HepG2 (cell line): Measurements from ENCODE around the gene CFAP100. TPM values are rescaled to one million over a fixed set of nuclear protein-coding genes. Genes with fewer than 3 reads are reported as not detected.
A peak's percentile ranks its signal among the peaks of the same experiment; 100 is the strongest.

Experiments
- EHMT2 ChIP-seq: fragments of 200-600 bp; sonication (generic); IDR thresholded peaks from 2 replicates; pipeline ENCODE4 v1.7.0; 2017; ENCODE audit warnings: antibody characterized with exemption, low read depth, low read length, borderline replicate concordance
- ELF4 ChIP-seq: sonication (generic); formaldehyde crosslinking; IDR thresholded peaks from 2 replicates; pipeline ENCODE4 v1.5.0; 2020; ENCODE audit warnings: missing genetic modification reagents, mild to moderate bottlenecking, moderate library complexity, borderline replicate concordance
- EP300 ChIP-seq, 3 experiments: sonication (generic) in 1 of 3; formaldehyde crosslinking in 1 of 3; IDR thresholded peaks; 2 replicates each; pipeline versions ENCODE4 v1.5.1 to v1.6.1; 2011 to 2020; ENCODE audit warnings: low read depth in 2 of 3, low read length in 2 of 3, borderline replicate concordance in 1 of 3, improper control_type of control experiment in 1 of 3, mild to moderate bottlenecking in 1 of 3, missing genetic modification reagents in 1 of 3, moderate library complexity in 1 of 3
- FLYWCH1 ChIP-seq: sonication (generic); formaldehyde crosslinking; IDR thresholded peaks from 2 replicates; pipeline ENCODE4 v1.8.1; 2023; ENCODE audit warnings: mild to moderate bottlenecking, missing genetic modification reagents
- KDM3A ChIP-seq: IDR thresholded peaks from 2 replicates; pipeline ENCODE4 v1.6.1; 2018; ENCODE audit warnings: low read depth, missing compliant biosample characterization
- NFKBIZ ChIP-seq: IDR thresholded peaks from 2 replicates; pipeline ENCODE4 v1.6.1; 2018; ENCODE audit warnings: missing genetic modification reagents, missing compliant biosample characterization
- NFYB ChIP-seq: sonication (generic); formaldehyde crosslinking; IDR thresholded peaks from 2 replicates; pipeline ENCODE4 v1.4.0; 2020; ENCODE audit warnings: missing genetic modification reagents
- PHF21A ChIP-seq: sonication (generic); formaldehyde crosslinking; IDR thresholded peaks from 2 replicates; pipeline ENCODE4 v1.5.0; 2020; ENCODE audit warnings: mild to moderate bottlenecking, missing genetic modification reagents
- RERE ChIP-seq: IDR thresholded peaks from 2 replicates; pipeline ENCODE4 v1.6.1; 2016; ENCODE audit warnings: low read depth, missing genetic modification reagents, missing compliant biosample characterization
- ZNF569 ChIP-seq: sonication (generic); formaldehyde crosslinking; IDR thresholded peaks from 2 replicates; pipeline ENCODE4 v1.5.0; 2020; ENCODE audit warnings: mild to moderate bottlenecking, missing genetic modification reagents, moderate library complexity, borderline replicate concordance
- ZNF629 ChIP-seq: sonication (generic); formaldehyde crosslinking; conservative IDR thresholded peaks from 2 replicates; pipeline ENCODE4 v1.5.0; 2020; ENCODE audit warnings: missing genetic modification reagents
- polyA plus RNA-seq, 8 experiments: library from polyadenylated mRNA; depleted of rRNA in 3 of 8; stranded (reverse) in 7 of 8; unstranded in 1 of 8; fragments of >200 nt; fragmentation: Illumina TruSeq in 4 of 8; extraction: Trizol in 4 of 8; gene quantifications; 2 replicates each; pipeline versions ENCODE4 v1.2.1 to v1.2.3, GENCODE V29; 2011 to 2016; ENCODE audit warnings: low read depth in 4 of 8, missing spikeins in 1 of 8, mixed read lengths in 1 of 8; ENCODE audit not compliant: insufficient read depth in 1 of 8
- total RNA-seq, 5 experiments: library from RNA; depleted of rRNA; stranded (reverse); fragments of >200 nt; fragmentation: Illumina TruSeq; extraction: Trizol; gene quantifications; 2 replicates each; pipeline ENCODE4 v1.2.3, GENCODE V29; 2016; ENCODE audit warnings: low read depth in 1 of 5
- TF ChIP-seq, protein P1 (sequence below): sonication (generic); formaldehyde crosslinking; IDR thresholded peaks from 2 replicates; pipeline ENCODE4 v1.5.0; 2020; ENCODE audit warnings: mild to moderate bottlenecking, low read depth, missing genetic modification reagents, borderline replicate concordance
- TF ChIP-seq, protein P2 (sequence below), 2 experiments: sonication (generic) in 1 of 2; formaldehyde crosslinking in 1 of 2; IDR thresholded peaks; 2 replicates each; pipeline versions ENCODE4 v1.4.0 to v1.6.1; 2016 to 2020; ENCODE audit warnings: borderline replicate concordance in 1 of 2, low read depth in 1 of 2, mild to moderate bottlenecking in 1 of 2, missing genetic modification reagents in 1 of 2
- TF ChIP-seq, protein P3 (sequence below): sonication (generic); formaldehyde crosslinking; IDR thresholded peaks from 2 replicates; pipeline ENCODE4 v1.4.0; 2020; ENCODE audit warnings: low read depth, mild to moderate bottlenecking, missing genetic modification reagents

The CFAP100 gene
- total and polyA plus RNA-seq, 2 of the 13 experiments (the other 11 are each of a cell fraction or from before 2014, with no cell fraction given): 0.32 TPM; not detected in 1

- TF ChIP-seq EP300 (IDR thresholded peaks at IDR 0.05; ENCODE audit: low read depth in 2 of 2, low read length in 2 of 2) (peak; percentile 37 to 55; a peak in 2 of 4 replicates), EP300 (CRISPR knock-in tag; IDR thresholded peaks at IDR 0.05; ENCODE audit: borderline replicate concordance) (no peak; the same call in 1 of the 2 replicates), PHF21A (CRISPR knock-in tag) (peak; percentile 69; the same call in 1 of the 2 replicates), NFYB (CRISPR knock-in tag) (peak; percentile 87), ZNF629 (CRISPR knock-in tag) (no peak), ELF4 (CRISPR knock-in tag) (peak; percentile 59; the same call in 1 of the 2 replicates), EHMT2 (no peak), ZNF569 (CRISPR knock-in tag) (no peak), FLYWCH1 (no peak), NFKBIZ (CRISPR knock-in tag) (no peak; the same call in 1 of the 2 replicates), RERE (no peak), KDM3A (no peak)
- TF ChIP-seq, protein P1, sequence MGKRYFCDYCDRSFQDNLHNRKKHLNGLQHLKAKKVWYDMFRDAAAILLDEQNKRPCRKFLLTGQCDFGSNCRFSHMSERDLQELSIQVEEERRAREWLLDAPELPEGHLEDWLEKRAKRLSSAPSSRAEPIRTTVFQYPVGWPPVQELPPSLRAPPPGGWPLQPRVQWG (CRISPR knock-in tag): no peak
- TF ChIP-seq, protein P2, sequence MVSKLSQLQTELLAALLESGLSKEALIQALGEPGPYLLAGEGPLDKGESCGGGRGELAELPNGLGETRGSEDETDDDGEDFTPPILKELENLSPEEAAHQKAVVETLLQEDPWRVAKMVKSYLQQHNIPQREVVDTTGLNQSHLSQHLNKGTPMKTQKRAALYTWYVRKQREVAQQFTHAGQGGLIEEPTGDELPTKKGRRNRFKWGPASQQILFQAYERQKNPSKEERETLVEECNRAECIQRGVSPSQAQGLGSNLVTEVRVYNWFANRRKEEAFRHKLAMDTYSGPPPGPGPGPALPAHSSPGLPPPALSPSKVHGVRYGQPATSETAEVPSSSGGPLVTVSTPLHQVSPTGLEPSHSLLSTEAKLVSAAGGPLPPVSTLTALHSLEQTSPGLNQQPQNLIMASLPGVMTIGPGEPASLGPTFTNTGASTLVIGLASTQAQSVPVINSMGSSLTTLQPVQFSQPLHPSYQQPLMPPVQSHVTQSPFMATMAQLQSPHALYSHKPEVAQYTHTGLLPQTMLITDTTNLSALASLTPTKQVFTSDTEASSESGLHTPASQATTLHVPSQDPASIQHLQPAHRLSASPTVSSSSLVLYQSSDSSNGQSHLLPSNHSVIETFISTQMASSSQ (IDR thresholded peaks at IDR 0.05; ENCODE audit: low read depth): no peak
- TF ChIP-seq, protein P2 (CRISPR knock-in tag; IDR thresholded peaks at IDR 0.05; ENCODE audit: borderline replicate concordance): no peak
- TF ChIP-seq, protein P3, sequence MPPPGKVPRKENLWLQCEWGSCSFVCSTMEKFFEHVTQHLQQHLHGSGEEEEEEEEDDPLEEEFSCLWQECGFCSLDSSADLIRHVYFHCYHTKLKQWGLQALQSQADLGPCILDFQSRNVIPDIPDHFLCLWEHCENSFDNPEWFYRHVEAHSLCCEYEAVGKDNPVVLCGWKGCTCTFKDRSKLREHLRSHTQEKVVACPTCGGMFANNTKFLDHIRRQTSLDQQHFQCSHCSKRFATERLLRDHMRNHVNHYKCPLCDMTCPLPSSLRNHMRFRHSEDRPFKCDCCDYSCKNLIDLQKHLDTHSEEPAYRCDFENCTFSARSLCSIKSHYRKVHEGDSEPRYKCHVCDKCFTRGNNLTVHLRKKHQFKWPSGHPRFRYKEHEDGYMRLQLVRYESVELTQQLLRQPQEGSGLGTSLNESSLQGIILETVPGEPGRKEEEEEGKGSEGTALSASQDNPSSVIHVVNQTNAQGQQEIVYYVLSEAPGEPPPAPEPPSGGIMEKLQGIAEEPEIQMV (CRISPR knock-in tag): no peak
Observed at GRCh38 chr3:126472277-126473006, 77.7 kb downstream of the CFAP100 start (continued).
